Measurements from ENCODE around the gene PHLDA2.

Gene PHLDA2

DNA sequence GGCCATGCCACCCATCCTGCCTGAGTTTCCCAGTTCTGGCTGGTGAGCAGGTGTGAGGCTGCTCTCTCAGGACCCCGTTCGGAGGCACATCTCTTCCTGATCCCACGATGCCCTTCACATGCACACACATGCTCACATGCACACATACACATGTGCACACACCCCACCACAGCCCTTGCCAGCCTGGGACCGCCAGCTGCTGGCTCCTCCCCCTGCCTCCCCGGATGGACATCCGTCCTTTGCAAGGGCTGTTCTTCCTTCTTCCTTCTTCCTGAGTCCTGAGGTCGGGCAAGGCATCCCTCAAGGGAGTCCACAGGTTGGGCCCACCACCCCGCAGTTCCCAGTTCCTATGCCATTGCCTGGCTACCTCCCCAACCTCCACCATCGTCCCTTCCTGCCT lies 33.2 kb downstream of the PHLDA2 start:
- peak overlapping the region; percentile 41 for H3K14ac ChIP-seq (ENCODE audit: low read length)
- H3K79me1 ChIP-seq (ENCODE audit: low read depth, low read length): no peaks in the 10 kb centered on the region
- no peak for DNase-seq (ENCODE audit: low spot score)
- peak overlapping the region; percentile 86 for H2BK15ac ChIP-seq (ENCODE audit: low read length)
- no peaks in the 10 kb centered on the region for H3K9me3 ChIP-seq (replicated peaks in 1 of 2; ENCODE audit: control insufficient read depth in 2 of 2, insufficient read depth in 1 of 2, low read depth in 1 of 2, low read length in 2 of 2)
- peaks cover 0 to 2% (median 0%) of the 10 kb centered on the region in 3 experiments for H3K27me3 ChIP-seq (ENCODE audit: control insufficient read depth in 3 of 3, insufficient read depth in 3 of 3, low read depth in 1 of 3, low read length in 3 of 3)
- WGBS, 2 donors (ENCODE audit: extremely low coverage in 2 of 2, insufficient read length in 2 of 2, insufficient replicate concordance in 1 of 2): no CpG with 5 or more reads among the region's 9 CpGs
- H4K8ac ChIP-seq (ENCODE audit: low read depth, low read length): no peak overlapping the region
- H3K4me2 ChIP-seq (ENCODE audit: insufficient read depth, low read length, poor library complexity, severe bottlenecking): no peak overlapping the region
- H3K18ac ChIP-seq (ENCODE audit: low read length): peak overlapping the region; percentile 46
- H3K27ac ChIP-seq (replicated peaks; ENCODE audit: low read length): no peak overlapping the region
- peaks cover 15 to 20% of the 10 kb centered on the region in 2 donors for H3K4me1 ChIP-seq (ENCODE audit: control insufficient read depth in 2 of 2, insufficient read depth in 1 of 2, low read depth in 1 of 2, low read length in 2 of 2)
- no peak overlapping the region for H2AFZ ChIP-seq (ENCODE audit: low read length)
- no peak overlapping the region for H3K9ac ChIP-seq (ENCODE audit: low read depth, low read length, poor library complexity)
- H3K4me3 ChIP-seq (ENCODE audit: low read length in 2 of 2): no peak overlapping the region
- no peak overlapping the region for H4K91ac ChIP-seq (ENCODE audit: low read depth, low read length, poor library complexity)
- no peak overlapping the region for H3K23ac ChIP-seq (ENCODE audit: low read depth, low read length, poor library complexity)
- peak overlapping the region; percentile 72 for H2BK5ac ChIP-seq (ENCODE audit: low read length)
- peak overlapping the region; percentile 74 for H2BK120ac ChIP-seq (ENCODE audit: low read depth, low read length)
- no peak overlapping the region for H3K4ac ChIP-seq (ENCODE audit: low read length)
- no peaks in the 10 kb centered on the region for H3K36me3 ChIP-seq (replicated peaks in 1 of 2; ENCODE audit: control insufficient read depth in 2 of 2, insufficient read depth in 2 of 2, low read length in 2 of 2)
- peak overlapping the region; percentile 75 for H2BK12ac ChIP-seq (ENCODE audit: low read length)
- H2AK5ac ChIP-seq (ENCODE audit: low read depth, low read length): peak overlapping the region; percentile 86

DNA sequence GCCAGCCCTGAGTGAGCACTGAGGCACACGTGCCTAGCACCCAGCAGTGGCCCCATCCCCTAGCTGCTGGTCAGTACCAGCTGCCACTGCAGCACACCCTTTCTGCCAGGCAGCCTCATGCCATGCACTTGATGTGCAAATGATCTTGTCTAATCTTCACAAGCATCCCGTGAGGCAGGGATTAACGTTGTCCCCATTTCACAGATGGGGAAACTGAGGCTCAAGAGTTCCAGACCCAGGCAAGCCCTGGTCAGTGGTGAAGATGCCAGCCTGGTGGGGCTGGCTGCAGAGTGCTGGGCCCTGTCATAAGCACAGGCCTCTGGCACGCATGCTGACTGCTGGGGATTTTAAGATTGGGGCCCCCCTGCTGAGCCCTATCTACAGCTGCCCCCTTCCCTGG lies 35.3 kb downstream of the PHLDA2 start:
- H3K4me1 ChIP-seq (ENCODE audit: control insufficient read depth in 2 of 2, insufficient read depth in 1 of 2, low read depth in 1 of 2, low read length in 2 of 2): peaks cover 17 to 22% of the 10 kb centered on the region in 2 donors
- peak overlapping the region; percentile 19 for H4K8ac ChIP-seq (ENCODE audit: low read depth, low read length)
- H2BK5ac ChIP-seq (ENCODE audit: low read length): no peak overlapping the region
- DNase-seq (ENCODE audit: low spot score): no peak
- no peak overlapping the region for H2AFZ ChIP-seq (ENCODE audit: low read length)
- H3K4ac ChIP-seq (ENCODE audit: low read length): no peak overlapping the region
- no peaks in the 10 kb centered on the region for H3K9me3 ChIP-seq (replicated peaks in 1 of 2; ENCODE audit: control insufficient read depth in 2 of 2, insufficient read depth in 1 of 2, low read depth in 1 of 2, low read length in 2 of 2)
- H3K4me3 ChIP-seq (ENCODE audit: low read length in 2 of 2): peak overlapping the region in 1 of 2 donors; percentile 17
- peak overlapping the region; percentile 47 for H2BK15ac ChIP-seq (ENCODE audit: low read length)
- H2AK5ac ChIP-seq (ENCODE audit: low read depth, low read length): peak overlapping the region; percentile 99
- no peak overlapping the region for H3K4me2 ChIP-seq (ENCODE audit: insufficient read depth, low read length, poor library complexity, severe bottlenecking)
- peak overlapping the region; percentile 89 for H4K91ac ChIP-seq (ENCODE audit: low read depth, low read length, poor library complexity)
- H3K79me1 ChIP-seq (ENCODE audit: low read depth, low read length): no peaks in the 10 kb centered on the region
- no CpG with 5 or more reads among the region's 4 CpGs for WGBS, 2 donors (ENCODE audit: extremely low coverage in 2 of 2, insufficient read length in 2 of 2, insufficient replicate concordance in 1 of 2)
- H3K23ac ChIP-seq (ENCODE audit: low read depth, low read length, poor library complexity): no peak overlapping the region
- peaks cover 0 to 2% (median 0%) of the 10 kb centered on the region in 3 experiments for H3K27me3 ChIP-seq (ENCODE audit: control insufficient read depth in 3 of 3, insufficient read depth in 3 of 3, low read depth in 1 of 3, low read length in 3 of 3)
- H2BK120ac ChIP-seq (ENCODE audit: low read depth, low read length): no peak overlapping the region
- H3K9ac ChIP-seq (ENCODE audit: low read depth, low read length, poor library complexity): peak overlapping the region; percentile 18
- H2BK12ac ChIP-seq (ENCODE audit: low read length): peak overlapping the region; percentile 53
- H3K27ac ChIP-seq (replicated peaks; ENCODE audit: low read length): no peak overlapping the region
- H3K36me3 ChIP-seq (replicated peaks in 1 of 2; ENCODE audit: control insufficient read depth in 2 of 2, insufficient read depth in 2 of 2, low read length in 2 of 2): no peaks in the 10 kb centered on the region
- H3K14ac ChIP-seq (ENCODE audit: low read length): peak overlapping the region; percentile 31
- H3K18ac ChIP-seq (ENCODE audit: low read length): peak overlapping the region; percentile 66

DNA sequence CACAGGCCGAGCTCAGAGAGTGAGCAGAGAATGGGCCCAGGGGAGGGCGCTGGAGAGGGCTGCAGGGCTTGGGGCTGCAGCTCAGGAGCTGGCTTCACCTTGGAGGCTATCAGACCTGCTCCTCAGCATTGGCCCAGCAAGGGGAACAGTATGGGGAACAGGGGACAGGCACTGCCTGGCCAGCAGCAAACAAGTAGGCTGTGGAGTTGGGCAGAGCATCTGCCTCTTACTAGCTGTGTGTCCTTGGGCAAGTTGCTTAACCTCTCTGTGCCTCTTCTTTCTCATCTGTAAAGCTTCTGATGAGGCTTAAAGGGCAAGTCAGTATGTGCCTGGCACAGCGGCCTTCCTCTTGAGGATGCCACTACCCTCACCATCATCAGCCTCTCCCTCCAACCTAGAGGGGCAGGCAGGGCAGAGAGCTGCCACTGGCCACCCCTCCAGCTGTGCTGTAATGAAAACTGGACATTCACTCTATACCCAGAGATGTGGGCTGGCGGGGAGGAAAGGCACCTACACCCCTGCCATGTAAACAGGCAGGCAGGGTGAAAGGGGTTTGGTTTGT lies 36.2 kb downstream of the PHLDA2 start:
- Histone ChIP-seq H3K27ac (replicated peaks; ENCODE audit: low read length) (peak overlapping the region; percentile 53), H3K4me2 (ENCODE audit: insufficient read depth, low read length, poor library complexity, severe bottlenecking) (peak overlapping the region; percentile 51), H2BK15ac (ENCODE audit: low read length) (peak overlapping the region; percentile 63), H4K91ac (ENCODE audit: low read depth, low read length, poor library complexity) (peak overlapping the region; percentile 93), H3K9me3 (replicated peaks in 1 of 2; ENCODE audit: control insufficient read depth in 2 of 2, insufficient read depth in 1 of 2, low read depth in 1 of 2, low read length in 2 of 2) (no peaks in the 10 kb centered on the region), H3K4me3 (ENCODE audit: low read length in 2 of 2) (peak overlapping the region; percentile 69 to 70), H3K9ac (ENCODE audit: low read depth, low read length, poor library complexity) (peak overlapping the region; percentile 96), H3K23ac (ENCODE audit: low read depth, low read length, poor library complexity) (peak overlapping the region; percentile 87), H2BK12ac (ENCODE audit: low read length) (no peak overlapping the region), H3K4ac (ENCODE audit: low read length) (no peak overlapping the region), H2BK5ac (ENCODE audit: low read length) (peak overlapping the region; percentile 69), H3K79me1 (ENCODE audit: low read depth, low read length) (no peaks in the 10 kb centered on the region), H3K36me3 (replicated peaks in 1 of 2; ENCODE audit: control insufficient read depth in 2 of 2, insufficient read depth in 2 of 2, low read length in 2 of 2) (no peaks in the 10 kb centered on the region), H4K8ac (ENCODE audit: low read depth, low read length) (peak overlapping the region; percentile 77), H2AFZ (ENCODE audit: low read length) (peak overlapping the region; percentile 88), H2BK120ac (ENCODE audit: low read depth, low read length) (peak overlapping the region; percentile 56), H3K18ac (ENCODE audit: low read length) (peak overlapping the region; percentile 93), H3K4me1 (ENCODE audit: control insufficient read depth in 2 of 2, insufficient read depth in 1 of 2, low read depth in 1 of 2, low read length in 2 of 2) (peaks cover 15 to 22% of the 10 kb centered on the region in 2 donors), H3K27me3 (ENCODE audit: control insufficient read depth in 3 of 3, insufficient read depth in 3 of 3, low read depth in 1 of 3, low read length in 3 of 3) (peaks cover 0 to 2% (median 0%) of the 10 kb centered on the region in 3 experiments), H3K14ac (ENCODE audit: low read length) (peak overlapping the region; percentile 99), H2AK5ac (ENCODE audit: low read depth, low read length) (peak overlapping the region; percentile 84)
- DNase-seq (ENCODE audit: low spot score): no peak
- WGBS, 2 donors (ENCODE audit: extremely low coverage in 2 of 2, insufficient read length in 2 of 2, insufficient replicate concordance in 1 of 2): no CpG with 5 or more reads among the region's 4 CpGs

DNA sequence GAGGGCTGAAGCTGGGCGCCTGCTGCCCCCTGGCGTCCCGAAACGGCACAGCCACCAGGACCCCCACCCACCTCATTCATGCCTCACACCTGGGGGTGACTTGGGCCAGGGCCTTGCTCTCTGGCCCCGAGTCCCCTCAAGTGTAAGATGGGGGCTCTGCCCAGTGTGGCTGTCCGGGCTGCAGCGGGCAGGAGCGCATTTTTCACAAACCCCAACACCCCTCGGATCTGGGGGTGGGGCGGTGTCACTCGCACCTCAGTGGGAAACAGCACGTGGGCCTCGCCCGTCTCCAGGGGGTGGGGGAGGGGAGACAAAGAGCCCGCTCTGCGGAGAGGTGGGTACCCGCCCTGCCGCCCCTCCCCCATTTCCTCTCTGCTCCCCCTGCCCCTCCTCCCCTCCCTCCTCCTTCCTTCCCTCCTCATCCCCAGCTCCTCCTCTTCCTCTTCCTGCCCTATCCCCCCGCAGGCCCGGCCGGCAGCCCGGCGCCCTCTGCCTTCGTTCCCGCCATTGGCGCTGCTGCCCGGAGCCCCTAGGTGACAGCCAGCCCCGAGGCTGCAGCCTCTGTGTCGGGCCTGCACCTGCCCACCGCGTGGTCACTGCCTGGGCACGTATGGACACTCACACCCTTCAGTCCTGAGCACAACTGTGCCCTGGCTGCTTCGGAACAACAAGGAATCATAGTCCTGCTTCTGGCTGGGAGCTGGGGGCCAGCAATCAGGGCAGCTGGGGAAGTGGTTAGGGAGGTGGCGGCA lies 36.8 kb downstream of the PHLDA2 start:
- peak overlapping the region; percentile 99 for H2AK5ac ChIP-seq (ENCODE audit: low read depth, low read length)
- peak overlapping the region; percentile 96 for H3K9ac ChIP-seq (ENCODE audit: low read depth, low read length, poor library complexity)
- peak overlapping the region; percentile 77 for H4K8ac ChIP-seq (ENCODE audit: low read depth, low read length)
- no peak overlapping the region for H3K4ac ChIP-seq (ENCODE audit: low read length)
- peaks cover 15 to 22% of the 10 kb centered on the region in 2 donors for H3K4me1 ChIP-seq (ENCODE audit: control insufficient read depth in 2 of 2, insufficient read depth in 1 of 2, low read depth in 1 of 2, low read length in 2 of 2)
- peak overlapping the region; percentile 100 for H2BK15ac ChIP-seq (ENCODE audit: low read length)
- H4K91ac ChIP-seq (ENCODE audit: low read depth, low read length, poor library complexity): peak overlapping the region; percentile 93
- no peaks in the 10 kb centered on the region for H3K9me3 ChIP-seq (replicated peaks in 1 of 2; ENCODE audit: control insufficient read depth in 2 of 2, insufficient read depth in 1 of 2, low read depth in 1 of 2, low read length in 2 of 2)
- peak overlapping the region; percentile 88 for H2AFZ ChIP-seq (ENCODE audit: low read length)
- no peaks in the 10 kb centered on the region for H3K36me3 ChIP-seq (replicated peaks in 1 of 2; ENCODE audit: control insufficient read depth in 2 of 2, insufficient read depth in 2 of 2, low read length in 2 of 2)
- H3K27ac ChIP-seq (replicated peaks; ENCODE audit: low read length): peak overlapping the region; percentile 72
- WGBS, 2 donors (ENCODE audit: extremely low coverage in 2 of 2, insufficient read length in 2 of 2, insufficient replicate concordance in 1 of 2): no CpG with 5 or more reads among the region's 34 CpGs
- H3K23ac ChIP-seq (ENCODE audit: low read depth, low read length, poor library complexity): peak overlapping the region; percentile 87
- H2BK5ac ChIP-seq (ENCODE audit: low read length): peak overlapping the region; percentile 69
- H3K4me3 ChIP-seq (ENCODE audit: low read length in 2 of 2): peak overlapping the region; percentile 69 to 70
- H3K4me2 ChIP-seq (ENCODE audit: insufficient read depth, low read length, poor library complexity, severe bottlenecking): peak overlapping the region; percentile 84
- no peaks in the 10 kb centered on the region for H3K79me1 ChIP-seq (ENCODE audit: low read depth, low read length)
- peak; percentile 73 for DNase-seq (ENCODE audit: low spot score)
- H2BK120ac ChIP-seq (ENCODE audit: low read depth, low read length): peak overlapping the region; percentile 94
- peaks cover 0 to 2% (median 0%) of the 10 kb centered on the region in 3 experiments for H3K27me3 ChIP-seq (ENCODE audit: control insufficient read depth in 3 of 3, insufficient read depth in 3 of 3, low read depth in 1 of 3, low read length in 3 of 3)
- H2BK12ac ChIP-seq (ENCODE audit: low read length): peak overlapping the region; percentile 99
- H3K14ac ChIP-seq (ENCODE audit: low read length): peak overlapping the region; percentile 99
- H3K18ac ChIP-seq (ENCODE audit: low read length): peak overlapping the region; percentile 100
